GM12865 (cell line): Measurements from ENCODE around the gene CEP164.

Experiments
- DNase-seq: peaks from one replicate; pipeline ENCODE4 v3.0.0; 2010; ENCODE audit warnings: low read depth
- H3K4me3 ChIP-seq: 2 replicates; pipeline ENCODE4 v1.5.1; 2011; ENCODE audit warnings: mild to moderate bottlenecking, low read depth, low read length, control low read depth
- TF ChIP-seq, protein P1 (sequence below): IDR thresholded peaks from 2 replicates; pipeline ENCODE4 v1.5.1; 2011; ENCODE audit warnings: low read length, control low read depth, low read depth, inconsistent platforms; ENCODE audit not compliant: insufficient read depth; ENCODE audit errors: missing control alignments

CEP164 gene

DNA sequence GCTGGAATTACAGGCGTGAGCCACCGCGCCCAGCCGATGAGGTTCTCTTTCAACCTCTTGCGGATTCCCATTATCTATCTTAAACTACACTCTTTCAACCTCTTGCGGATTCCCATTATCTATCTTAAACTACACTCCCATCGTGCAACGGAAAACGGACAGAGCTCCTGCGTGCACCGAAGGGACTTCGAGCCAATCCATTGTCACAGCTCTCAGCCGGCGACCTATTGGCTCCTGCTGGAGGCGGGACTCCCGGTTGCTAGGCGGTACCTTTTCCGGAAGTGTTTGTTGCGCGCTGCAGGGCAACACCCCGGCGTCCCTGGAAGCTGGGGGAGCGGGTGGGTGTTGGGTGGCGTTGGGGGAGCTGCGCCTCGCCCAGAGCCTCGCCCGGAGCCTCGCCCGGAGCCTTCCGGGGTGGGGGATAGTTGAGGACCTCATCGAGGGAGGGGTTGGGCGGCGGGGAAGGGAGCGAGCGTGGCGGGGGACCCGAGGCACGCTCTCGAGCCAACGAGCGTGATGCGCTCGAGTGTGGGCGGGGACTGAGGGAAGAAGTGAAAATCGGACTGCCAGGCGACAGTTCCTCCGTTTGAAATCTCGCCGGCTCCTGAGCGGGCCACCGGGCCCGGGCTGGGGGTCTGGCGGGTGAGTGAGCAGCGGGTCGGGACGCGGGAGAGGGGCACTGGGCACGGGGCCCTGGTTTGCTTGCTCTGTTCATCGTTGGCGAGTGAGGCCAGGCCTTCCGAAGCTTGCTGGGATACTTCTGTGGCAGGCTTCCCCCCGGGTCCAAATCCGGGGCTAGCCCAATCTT, at the start of gene CEP164:
TSS of gene CEP164 (plus strand) at position 288 of the 808 bp plus-strand sequence. CDS start 10,733 bp downstream, outside the sequence.
- DNase-seq: peak; percentile 98
- TF ChIP-seq, protein P1, sequence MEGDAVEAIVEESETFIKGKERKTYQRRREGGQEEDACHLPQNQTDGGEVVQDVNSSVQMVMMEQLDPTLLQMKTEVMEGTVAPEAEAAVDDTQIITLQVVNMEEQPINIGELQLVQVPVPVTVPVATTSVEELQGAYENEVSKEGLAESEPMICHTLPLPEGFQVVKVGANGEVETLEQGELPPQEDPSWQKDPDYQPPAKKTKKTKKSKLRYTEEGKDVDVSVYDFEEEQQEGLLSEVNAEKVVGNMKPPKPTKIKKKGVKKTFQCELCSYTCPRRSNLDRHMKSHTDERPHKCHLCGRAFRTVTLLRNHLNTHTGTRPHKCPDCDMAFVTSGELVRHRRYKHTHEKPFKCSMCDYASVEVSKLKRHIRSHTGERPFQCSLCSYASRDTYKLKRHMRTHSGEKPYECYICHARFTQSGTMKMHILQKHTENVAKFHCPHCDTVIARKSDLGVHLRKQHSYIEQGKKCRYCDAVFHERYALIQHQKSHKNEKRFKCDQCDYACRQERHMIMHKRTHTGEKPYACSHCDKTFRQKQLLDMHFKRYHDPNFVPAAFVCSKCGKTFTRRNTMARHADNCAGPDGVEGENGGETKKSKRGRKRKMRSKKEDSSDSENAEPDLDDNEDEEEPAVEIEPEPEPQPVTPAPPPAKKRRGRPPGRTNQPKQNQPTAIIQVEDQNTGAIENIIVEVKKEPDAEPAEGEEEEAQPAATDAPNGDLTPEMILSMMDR: no peak
- peak within 1 kb of the TSS; percentile 89 for H3K4me3 ChIP-seq

DNA sequence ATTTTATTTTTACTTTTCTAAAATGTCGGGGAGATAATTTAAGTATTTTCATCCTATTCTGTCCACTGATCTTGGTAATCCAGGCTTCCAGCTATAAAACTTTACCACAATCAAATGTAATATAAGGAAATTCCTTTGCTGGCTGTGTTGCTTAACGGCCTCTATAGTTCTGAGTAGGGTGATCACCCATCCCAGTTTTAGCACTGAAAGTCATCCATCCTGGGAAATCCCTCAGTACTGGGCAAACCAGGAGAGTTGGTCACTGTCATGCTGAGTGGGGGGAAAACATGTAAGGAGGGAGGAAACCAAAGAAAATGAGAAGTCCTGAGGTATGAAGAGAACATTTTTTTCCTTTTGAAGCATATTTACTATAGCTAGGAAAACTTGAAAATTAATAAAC, 49.3 kb upstream of the CEP164 start:
- H3K4me3 ChIP-seq: no peak overlapping the region
- no peak for DNase-seq
- TF ChIP-seq, protein P1: no peak

DNA sequence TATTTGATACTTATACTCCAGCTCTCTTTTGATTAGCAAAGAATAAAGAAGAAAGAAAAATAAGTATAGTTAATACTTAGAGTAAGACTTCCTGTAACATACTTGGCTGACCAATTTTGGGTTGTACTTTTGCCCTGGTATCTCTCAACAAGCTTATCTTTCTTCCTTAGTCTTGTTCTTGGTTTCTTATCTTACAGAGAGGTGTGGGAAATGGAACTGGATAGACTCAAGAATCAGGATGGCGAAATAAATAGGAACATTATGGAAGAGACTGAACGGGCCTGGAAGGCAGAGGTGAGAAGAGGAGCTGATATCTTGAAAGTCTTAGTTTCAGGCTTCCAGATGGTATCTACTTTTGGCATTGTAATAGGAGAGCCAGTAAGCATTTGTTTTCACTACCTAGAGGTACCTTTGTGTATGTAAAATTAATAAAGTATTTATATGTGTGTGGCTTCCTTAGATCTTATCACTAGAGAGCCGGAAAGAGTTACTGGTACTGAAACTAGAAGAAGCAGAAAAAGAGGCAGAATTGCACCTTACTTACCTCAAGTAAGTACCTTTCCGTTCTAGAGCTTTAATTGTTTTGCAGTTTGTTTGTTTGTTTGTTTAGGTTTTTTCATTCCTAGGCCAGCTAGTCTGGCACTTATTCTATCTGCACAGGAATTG, 47.8 kb upstream of the CEP164 start:
- no peak for DNase-seq
- no peak overlapping the region for H3K4me3 ChIP-seq
- TF ChIP-seq, protein P1: no peak

DNA sequence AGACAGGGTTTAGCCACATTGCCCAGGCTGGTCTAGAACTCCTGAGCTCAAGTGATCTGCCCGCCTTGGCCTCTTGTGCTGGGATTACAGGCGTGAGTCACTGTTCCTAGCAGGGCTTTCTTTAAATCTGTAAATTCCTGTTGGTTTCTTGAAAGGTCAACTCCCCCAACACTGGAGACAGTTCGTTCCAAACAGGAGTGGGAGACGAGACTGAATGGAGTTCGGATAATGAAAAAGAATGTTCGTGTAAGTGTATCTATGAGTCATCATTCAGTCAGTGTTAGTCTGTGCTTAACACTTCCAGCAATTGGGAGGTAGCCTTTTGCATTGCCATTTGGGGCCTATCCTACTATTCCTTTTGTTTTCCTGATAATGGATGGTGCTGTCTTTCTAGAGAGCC, 46.5 kb upstream of the CEP164 start:
- TF ChIP-seq, protein P1: no peak
- no peak overlapping the region for H3K4me3 ChIP-seq

DNA sequence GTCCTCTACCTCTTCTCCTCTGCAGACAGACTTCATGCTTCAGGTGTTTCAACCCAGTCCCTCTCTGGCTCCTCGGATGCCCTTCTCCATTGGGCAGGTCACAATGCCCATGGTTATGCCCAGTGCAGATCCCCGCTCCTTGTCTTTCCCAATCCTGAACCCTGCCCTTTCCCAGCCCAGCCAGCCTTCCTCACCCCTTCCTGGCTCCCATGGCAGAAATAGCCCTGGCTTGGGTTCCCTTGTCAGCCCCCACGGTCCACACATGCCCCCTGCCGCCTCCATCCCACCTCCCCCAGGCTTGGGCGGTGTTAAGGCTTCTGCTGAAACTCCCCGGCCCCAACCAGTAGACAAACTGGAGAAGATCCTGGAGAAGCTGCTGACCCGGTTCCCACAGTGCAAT, 45.8 kb upstream of the CEP164 start:
- H3K4me3 ChIP-seq: no peak overlapping the region
- TF ChIP-seq, protein P1: no peak
- DNase-seq: no peak

More for the DNA sequence above, 46.5 kb upstream of the CEP164 start:
- no peak for DNase-seq

DNA sequence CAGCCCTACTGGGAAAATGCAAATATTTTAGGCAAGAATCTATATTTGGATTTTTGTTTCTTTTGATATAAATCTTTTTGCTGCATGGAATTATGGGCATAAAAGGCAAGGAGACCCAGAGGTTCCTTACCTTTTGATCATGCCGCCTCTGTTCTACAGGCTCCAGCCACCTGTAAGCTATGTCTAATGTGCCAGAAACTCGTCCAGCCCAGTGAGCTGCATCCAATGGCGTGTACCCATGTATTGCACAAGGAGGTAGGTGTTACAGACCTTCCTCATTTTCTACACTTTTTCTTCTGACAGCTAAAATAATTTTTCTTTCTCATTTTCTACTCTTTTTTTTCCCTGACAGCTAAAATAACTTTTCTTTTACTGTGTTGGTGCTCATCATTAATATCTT, 44.7 kb upstream of the CEP164 start:
- no peak for DNase-seq
- H3K4me3 ChIP-seq: no peak overlapping the region
- TF ChIP-seq, protein P1: no peak
